LNCAP (cell line): Measurements from ENCODE around the gene SPNS2.

ENCODE experiments used
- TF ChIP-seq, protein P1 (sequence below): fragments of 450-650 bp; IDR thresholded peaks from 2 replicates; pipeline ENCODE4 v1.5.1; 2017; ENCODE audit warnings: mild to moderate bottlenecking

The SPNS2 gene

DNA sequence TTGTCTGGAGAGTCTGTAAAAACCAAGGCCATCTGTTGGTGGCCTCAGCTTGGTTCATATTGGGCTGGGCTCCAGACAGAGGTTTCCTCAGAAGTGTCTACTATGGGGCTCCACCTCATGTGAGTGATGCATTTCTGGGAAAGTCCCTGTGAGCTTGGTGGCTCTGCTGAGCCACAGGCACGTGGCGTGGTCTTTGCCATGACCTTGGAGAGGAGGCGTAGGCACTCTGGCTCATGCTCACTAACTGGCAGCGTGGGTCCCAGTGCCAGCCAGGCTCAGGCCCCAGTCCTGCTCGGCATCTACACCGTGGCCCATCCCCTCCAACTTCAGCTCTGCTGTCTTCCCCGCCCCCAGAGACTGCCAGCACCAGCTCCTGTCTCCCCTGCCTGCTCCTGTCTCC is 75.0 kb downstream of the SPNS2 start:
- TF ChIP-seq, protein P1, sequence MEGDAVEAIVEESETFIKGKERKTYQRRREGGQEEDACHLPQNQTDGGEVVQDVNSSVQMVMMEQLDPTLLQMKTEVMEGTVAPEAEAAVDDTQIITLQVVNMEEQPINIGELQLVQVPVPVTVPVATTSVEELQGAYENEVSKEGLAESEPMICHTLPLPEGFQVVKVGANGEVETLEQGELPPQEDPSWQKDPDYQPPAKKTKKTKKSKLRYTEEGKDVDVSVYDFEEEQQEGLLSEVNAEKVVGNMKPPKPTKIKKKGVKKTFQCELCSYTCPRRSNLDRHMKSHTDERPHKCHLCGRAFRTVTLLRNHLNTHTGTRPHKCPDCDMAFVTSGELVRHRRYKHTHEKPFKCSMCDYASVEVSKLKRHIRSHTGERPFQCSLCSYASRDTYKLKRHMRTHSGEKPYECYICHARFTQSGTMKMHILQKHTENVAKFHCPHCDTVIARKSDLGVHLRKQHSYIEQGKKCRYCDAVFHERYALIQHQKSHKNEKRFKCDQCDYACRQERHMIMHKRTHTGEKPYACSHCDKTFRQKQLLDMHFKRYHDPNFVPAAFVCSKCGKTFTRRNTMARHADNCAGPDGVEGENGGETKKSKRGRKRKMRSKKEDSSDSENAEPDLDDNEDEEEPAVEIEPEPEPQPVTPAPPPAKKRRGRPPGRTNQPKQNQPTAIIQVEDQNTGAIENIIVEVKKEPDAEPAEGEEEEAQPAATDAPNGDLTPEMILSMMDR, result no peak

DNA sequence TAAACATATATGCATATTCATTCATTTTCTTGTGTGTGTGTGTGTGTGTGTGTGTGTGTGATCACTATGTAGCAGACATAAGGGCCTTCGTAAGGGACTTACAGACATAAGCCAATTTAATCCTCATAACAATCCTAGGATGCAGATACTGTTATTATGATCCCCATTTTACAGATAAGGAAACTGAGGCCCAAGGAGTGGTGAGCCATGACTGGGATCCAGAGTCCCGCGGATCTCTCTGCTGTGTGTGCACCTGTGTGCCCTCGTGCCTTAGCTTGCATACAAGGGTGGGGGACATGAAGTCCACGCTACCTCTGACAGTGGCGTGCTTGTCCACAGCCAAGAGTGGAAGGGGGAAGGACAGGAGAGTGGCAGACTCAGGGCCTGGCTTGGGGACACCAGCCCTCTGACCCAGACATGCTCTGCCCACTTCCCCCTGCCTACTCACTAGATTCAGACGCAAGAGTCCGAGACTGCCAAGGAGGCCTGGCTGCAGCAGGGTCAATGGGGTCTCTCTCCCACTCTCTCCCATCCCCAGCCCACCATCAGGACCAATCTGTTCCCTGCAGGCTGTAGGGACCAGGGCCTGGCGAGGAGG is 75.9 kb downstream of the SPNS2 start:
- TF ChIP-seq, protein P1, result no peak

DNA sequence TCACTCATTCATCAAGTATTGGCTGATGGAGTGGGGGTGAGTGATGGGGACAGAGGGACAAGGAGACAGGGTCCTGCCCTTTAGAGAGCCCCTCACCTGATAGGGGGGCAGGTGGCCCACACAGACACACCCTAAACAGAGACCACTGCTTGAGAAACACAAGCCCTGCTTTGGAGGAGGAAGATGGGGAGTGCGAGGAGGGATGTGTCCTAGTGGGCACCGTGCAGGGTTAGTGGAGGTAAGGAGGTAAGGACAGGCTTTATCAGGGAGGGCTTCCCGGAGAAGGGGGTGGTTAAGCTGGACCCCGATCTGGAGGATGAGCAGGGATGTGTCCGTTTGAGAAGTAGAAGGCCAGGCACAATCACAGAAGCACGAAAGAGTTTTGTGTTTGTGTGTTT is 77.5 kb downstream of the SPNS2 start:
- TF ChIP-seq, protein P1, result no peak

DNA sequence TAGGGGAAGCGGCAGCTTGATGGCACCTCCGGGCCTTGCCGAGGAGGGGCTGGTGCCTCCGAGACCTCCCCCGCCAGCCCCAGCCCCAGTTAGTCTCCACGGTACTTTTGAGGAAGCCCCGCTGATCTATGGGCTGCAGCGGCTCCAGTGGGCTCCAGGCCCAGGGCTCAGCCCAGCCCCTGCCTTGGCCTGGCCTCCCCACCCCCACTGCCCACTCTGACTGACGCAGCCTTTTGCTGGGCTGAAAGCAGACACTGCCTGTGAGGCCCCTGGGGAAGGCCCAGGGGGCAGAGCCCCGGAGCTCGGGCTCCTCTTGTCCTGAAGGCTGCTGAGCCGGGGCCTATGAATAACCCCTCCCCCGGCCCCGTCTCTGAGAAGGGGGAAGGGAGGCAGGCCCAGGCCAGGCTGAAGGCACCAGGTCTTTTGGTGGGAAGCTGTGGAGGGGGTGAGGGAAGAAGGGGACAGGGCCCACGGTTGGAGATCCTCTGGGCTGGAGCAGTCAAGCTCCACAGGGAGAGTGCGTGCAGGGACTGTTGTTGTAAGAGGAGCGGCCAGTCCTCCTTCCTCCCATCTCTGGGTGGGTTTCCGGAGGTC is 78.1 kb downstream of the SPNS2 start:
- TF ChIP-seq, protein P1, result no peak

DNA sequence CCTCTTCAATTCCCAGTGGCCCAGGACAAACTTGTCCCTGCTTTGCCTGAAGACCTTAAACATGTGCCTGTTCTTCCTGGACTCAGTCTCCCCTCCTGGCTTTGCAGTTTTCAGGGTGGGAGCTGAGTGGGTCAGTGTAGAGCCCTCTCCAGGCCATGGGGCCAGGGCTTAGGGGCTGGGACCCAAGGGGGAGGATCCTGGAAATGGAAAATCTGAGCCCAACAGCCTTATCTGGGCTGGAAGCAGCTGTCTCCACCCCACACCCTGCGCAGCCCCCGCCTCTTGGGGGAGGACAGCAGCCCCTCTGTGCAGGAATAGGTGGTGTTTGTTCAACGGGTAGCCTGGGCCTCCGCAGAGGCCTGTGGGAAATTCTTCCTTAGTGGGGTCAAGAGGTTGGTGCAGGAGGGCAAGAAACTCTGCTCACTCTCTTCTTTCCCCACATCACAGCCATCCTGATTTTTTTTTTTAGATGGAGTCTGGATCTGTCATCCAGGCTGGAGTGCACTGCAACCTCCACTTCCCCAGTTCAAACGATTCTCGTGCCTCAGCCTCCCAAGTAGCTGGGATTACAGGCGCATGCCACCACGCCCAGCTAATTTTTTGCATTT is 78.8 kb downstream of the SPNS2 start:
- TF ChIP-seq, protein P1, result no peak

DNA sequence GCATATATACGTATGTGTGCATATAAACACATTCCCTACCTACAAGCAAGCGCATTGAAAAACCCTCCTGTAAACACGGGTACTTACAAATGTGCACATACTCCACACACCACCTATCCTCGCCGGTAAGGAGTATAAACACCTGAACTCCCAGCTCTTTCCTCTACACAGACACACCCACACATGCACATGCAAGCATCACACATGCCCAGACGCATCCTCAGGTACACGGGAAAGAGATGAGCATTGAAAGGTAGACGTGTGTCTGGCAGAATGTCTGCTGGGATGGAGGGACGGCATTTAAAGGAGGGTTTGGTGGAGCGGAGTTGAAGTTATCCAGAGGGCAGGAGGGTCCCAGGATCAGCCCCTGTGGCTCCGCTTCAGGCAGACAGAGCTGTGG is 81.0 kb downstream of the SPNS2 start:
- TF ChIP-seq, protein P1, result no peak

DNA sequence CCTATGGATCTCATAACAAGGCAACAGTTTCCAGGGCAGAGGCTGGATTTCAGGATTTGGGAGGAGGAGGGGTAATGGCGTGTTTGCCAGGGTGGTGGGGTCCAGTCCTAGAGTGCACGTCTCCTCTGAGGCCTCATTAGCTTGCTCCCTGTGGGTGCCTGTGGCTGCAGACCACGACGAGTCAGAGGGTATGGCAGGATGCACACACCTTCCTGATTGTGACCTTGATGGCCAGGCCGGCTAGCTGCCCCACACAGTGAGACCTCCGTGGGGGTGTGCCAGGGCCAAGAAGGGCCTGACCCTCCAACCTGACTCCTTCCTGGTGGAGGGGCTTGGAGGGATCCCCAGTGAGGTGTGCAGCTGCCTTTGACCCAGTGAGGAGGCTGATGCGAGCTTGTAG is 81.6 kb downstream of the SPNS2 start:
- TF ChIP-seq, protein P1, result no peak
